ENCODE measurements around the gene C20orf144.
"Not testable (repeated sequence)": the region's sequence is repeated elsewhere in the genome, so short reads cannot be mapped to it uniquely, and the experiment has no call there.

Gene C20orf144

GRCh38 chr20:33698966-33699365, 36.8 kb downstream of the C20orf144 start:
- DNase-seq, result not testable (repeated sequence)

GRCh38 chr20:33700696-33701441, 38.7 kb downstream of the C20orf144 start:
- not testable (repeated sequence) for DNase-seq

DNA sequence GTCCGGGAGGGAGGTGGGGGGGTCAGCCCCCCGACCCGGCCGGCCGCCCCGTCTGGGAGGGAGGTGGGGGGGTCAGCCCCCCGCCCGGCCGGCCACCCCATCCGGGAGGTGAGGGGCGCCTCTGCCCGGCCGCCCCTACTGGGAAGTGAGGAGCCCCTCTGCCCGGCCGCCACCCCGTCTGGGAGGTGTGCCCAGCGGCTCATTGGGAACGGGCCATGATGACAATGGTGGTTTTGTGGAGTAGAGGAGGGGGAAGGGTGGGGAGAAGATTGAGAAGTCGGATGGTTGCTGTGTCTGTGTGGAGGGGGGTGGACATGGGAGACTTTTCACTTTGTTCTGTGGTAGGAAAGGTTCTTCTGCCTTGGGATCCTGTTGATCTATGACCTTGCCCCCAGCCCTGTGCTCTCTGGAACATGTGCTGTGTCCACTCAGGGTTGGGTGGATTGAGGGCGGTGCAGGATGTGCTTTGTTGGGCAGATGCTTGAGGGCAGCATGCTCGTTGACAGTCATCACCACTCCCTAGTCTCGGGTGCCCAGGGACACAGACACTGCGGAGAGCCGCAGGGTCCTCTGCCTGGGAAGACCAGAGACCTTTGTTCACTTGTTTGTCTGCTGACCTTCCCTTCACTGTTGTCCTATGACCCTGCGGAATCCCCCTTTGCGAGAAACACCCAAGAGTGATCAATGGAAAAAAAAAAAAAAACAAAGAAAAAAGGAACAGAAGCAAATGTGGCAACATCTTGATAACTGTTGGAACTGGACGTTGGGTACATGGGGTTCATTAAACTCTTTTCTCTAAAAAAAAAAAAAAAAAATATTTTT, 39.7 kb downstream of the C20orf144 start:
- DNase-seq, result no peak

DNA sequence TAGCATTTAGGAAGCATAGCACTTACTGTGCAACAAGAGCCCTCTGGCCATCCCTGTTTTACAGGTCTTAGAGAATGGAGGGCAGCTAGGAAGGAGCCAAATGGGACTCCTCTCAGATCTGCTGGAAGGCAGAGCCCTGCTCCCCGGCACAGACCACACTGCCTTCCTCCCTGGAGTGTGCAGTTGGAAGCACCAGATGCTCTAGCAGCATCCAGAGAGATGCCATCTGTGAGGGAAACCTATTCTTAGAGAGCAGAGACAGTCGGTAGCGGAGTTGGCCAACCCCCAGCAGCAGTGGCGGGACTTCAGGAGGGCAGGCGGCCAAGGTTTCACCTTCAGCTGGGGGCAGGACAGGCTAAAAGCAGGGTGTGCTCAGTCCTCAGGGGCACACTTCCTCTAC, 40.7 kb downstream of the C20orf144 start:
- no peak for DNase-seq

DNA sequence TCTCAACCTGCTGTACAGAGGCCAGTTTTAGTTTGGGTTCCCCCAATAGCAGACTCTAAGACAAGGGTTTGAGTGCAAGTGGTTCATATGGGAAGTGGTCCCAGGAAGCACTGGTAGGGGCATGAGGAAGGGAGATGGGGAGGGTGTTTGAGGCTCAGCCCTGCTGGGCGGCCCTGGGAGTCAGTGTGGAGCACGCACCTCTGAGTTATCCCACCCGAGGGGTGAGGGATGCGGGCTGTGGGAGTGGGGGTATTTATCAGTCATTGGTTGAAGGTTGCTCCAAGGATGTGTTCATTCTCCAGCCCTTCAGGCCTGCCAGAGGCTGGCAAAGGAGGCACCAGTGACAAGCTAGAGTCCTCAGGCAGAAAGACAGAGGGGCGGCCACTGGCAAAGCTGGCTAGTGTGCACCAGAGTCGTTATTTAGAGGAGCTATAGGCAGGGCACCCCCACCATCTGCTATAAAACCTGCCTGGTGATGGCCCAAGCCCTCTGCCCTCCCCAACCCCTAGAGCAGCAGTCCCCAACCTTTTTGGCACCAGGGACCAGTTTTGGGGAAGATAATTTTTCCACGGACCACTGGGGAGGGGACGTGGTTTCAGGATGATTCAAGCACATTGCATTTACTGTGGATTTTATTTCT, 41.5 kb downstream of the C20orf144 start:
- no peak for DNase-seq

DNA sequence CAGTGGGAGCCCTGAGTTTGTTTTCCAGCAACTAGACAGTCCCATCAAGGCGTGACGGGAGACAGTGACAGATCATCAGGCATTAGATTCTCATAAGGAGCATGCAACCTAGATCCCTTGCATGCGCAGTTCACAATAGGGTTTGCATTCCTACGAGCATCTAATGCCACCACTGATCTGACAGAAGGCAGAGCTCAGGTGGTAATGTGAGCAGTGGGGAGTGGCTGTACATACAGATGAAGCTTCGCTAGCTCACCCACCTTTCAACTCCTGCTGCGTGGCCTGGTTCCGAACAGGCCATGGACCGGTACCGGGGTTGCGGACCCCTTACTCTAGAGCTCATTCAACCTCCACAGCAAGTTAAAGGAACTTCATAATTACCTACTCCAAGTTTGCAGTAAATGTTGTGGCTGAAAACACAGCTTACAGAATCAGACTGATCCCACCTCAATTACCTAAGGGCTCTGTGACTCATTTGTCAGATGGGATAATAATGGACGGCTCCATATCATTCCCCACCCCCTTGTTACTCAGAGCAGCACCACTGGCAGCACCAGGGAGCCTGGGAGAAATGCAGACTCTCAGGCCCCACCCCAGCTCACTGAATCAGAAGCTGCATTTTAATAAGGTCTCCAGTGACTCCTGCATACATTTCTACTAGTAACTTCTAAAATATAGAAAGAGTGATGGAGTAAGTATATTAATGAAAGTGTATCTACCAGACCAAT, 42.2 kb downstream of the C20orf144 start:
- no peak for DNase-seq

- no peak for DNase-seq
Observed at GRCh38 chr20:33707668-33708067, 45.5 kb downstream of the C20orf144 start.

GRCh38 chr20:33709398-33709797, 47.3 kb downstream of the C20orf144 start:
- no peak for DNase-seq

DNA sequence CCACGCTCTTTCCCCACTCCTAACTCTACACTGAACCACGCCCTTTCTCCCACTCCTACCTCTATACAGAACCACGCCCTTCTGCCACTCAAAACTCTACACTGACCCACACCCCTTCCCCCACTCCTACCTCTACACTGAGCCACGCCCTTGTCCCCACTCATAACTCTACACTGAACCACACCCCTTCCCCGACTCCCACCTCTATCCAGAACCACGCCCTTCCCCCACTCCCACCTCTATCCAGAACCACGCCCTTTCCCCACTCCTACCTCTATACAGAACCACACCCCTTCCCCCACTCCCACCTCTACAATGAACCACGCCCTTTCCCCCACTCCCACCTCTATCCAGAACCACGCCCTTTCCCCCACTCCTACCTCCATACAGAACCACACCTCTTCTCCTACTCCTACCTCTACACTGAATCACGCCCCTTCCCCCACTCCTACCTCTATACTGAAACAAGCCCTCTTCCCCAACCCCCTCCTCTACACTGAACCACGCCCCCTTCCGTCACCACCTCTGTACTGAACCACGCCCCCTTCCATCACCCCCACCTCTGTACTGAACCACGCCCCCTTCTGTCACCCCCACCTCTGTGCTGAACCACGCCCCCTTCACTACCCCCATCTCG, 47.9 kb downstream of the C20orf144 start:
- DNase-seq, result no peak

GRCh38 chr20:33710681-33711445, 48.7 kb downstream of the C20orf144 start:
- no peak for DNase-seq

GRCh38 chr20:33711446-33711738, 49.3 kb downstream of the C20orf144 start:
- DNase-seq, result no peak
